Uterus (tissue), 2 donors: ENCODE data around the gene ANKRD65.

Experiments used
- CTCF ChIP-seq, 4 experiments: fragments of 200-600 bp in 2 of 4; fragments of 450-650 bp in 2 of 4; sonication (generic) in 2 of 4; IDR thresholded peaks; one replicate each; pipeline ENCODE4 v1.5.1; 2016 to 2019; ENCODE audit warnings: antibody characterized with exemption in 4 of 4, mild to moderate bottlenecking in 2 of 4, moderate library complexity in 1 of 4
- POLR2A ChIP-seq, 2 donors: fragments of 450-650 bp; IDR thresholded peaks; one replicate each; pipeline ENCODE4 v1.6.1; 2016; ENCODE audit warnings: antibody characterized with exemption in 2 of 2, mild to moderate bottlenecking in 1 of 2, moderate library complexity in 1 of 2

- no peak for TF ChIP-seq CTCF (IDR thresholded peaks at IDR 0.05)
- TF ChIP-seq POLR2A (IDR thresholded peaks at IDR 0.05) = no peak
Measured at GRCh38 chr1:1388078-1388472, 33.0 kb downstream of the ANKRD65 start.
